ENCODE measurements around the gene USP40. TPM values are rescaled to one million over a fixed set of nuclear protein-coding genes. Genes with fewer than 3 reads are reported as not detected.

USP40 gene
- total and polyA plus RNA-seq, 2 experiments from 2014 or later, result 5.7 to 11.7 TPM

- Histone ChIP-seq H3K4me2 (no peak overlapping the region), H2AFZ (no peak overlapping the region), H3F3A (replicated peaks; ENCODE audit: low read depth) (no peaks in the 10 kb centered on the region), H3K79me2 (replicated peaks; ENCODE audit: insufficient read depth) (no peaks in the 10 kb centered on the region), H3K9me2 (ENCODE audit: insufficient read depth) (no peaks in the 10 kb centered on the region), H3K27me3 (ENCODE audit: insufficient read depth) (no peaks in the 10 kb centered on the region), H3K4me3 (no peak overlapping the region), H3K27ac (ENCODE audit: low read depth) (no peak overlapping the region), H3K36me3 (ENCODE audit: insufficient read depth) (no peaks in the 10 kb centered on the region), H4K20me1 (replicated peaks; ENCODE audit: insufficient read depth) (no peaks in the 10 kb centered on the region), H3K4me1 (ENCODE audit: insufficient read depth) (no peaks in the 10 kb centered on the region)
- ATAC-seq, result peak; percentile 59
- Mint-ChIP-seq H3K9me3 (peaks cover 2% of the 10 kb centered on the region; the same call in 1 of the 3 replicates), H3K4me1 (peaks cover 9% of the 10 kb centered on the region), H3K36me3 (ENCODE audit: low read depth) (peaks cover 20% of the 10 kb centered on the region), H3K27ac (peak overlapping the region; percentile 67), H3K27me3 (ENCODE audit: insufficient read depth, low read depth, poor library complexity) (peaks cover 13% of the 10 kb centered on the region), H3K4me3 (no peak overlapping the region)
- TF ChIP-seq CTCF (conservative IDR thresholded peaks at IDR 0.05; ENCODE audit: low read depth in 2 of 2) (peak; percentile 47 to 54), CREB1 (CRISPR knock-in tag; IDR thresholded peaks at IDR 0.05; ENCODE audit: low read depth) (no peak), ZNF114 (CRISPR knock-in tag; IDR thresholded peaks at IDR 0.05) (no peak)
- peak; percentile 62 for DNase-seq (ENCODE audit: low spot score)
Measured at GRCh38 chr2:233448220-233448559, 118.4 kb downstream of the USP40 start.

DNA sequence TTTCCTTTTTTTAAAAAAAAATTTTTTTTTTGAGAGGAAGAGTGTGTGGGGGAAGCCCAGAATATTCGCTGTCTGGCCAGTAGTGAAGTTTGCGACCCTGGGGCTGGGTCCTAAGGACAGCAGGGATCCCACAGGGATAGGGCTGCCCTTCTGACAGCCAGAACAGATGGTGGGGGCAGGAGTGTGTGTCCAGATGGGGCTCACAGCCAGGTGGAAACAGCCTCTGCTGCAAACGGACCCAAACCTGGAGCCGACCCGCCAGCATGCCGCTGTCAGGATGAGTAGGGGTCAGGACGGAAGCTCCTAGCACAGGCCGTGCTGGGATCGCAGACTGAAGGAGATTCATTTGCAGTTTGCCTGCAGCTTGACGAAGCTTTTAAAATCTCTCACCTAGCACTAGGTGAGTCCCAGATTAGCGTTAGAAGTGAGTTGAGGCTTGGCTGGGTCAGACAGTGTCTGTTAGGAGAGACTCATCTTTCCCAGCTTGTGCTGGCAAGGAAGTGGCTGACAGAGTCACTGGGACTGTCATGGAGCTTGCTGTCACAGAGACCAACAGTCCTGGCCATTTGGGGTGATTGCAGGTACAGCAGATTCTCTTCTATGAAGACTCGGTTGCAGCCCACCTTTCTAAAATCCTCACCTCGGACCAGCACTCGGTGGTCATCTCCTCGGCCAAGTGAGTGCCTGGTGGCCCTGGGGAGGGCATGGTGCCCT, 118.9 kb downstream of the USP40 start:
- Histone ChIP-seq H4K20me1 (replicated peaks; ENCODE audit: insufficient read depth) (no peaks in the 10 kb centered on the region), H3K79me2 (replicated peaks; ENCODE audit: insufficient read depth) (no peaks in the 10 kb centered on the region), H2AFZ (no peak overlapping the region), H3K27ac (ENCODE audit: low read depth) (no peak overlapping the region), H3K4me2 (no peak overlapping the region), H3K36me3 (ENCODE audit: insufficient read depth) (no peaks in the 10 kb centered on the region), H3K9me2 (ENCODE audit: insufficient read depth) (no peaks in the 10 kb centered on the region), H3F3A (replicated peaks; ENCODE audit: low read depth) (no peaks in the 10 kb centered on the region), H3K27me3 (ENCODE audit: insufficient read depth) (no peaks in the 10 kb centered on the region), H3K4me1 (ENCODE audit: insufficient read depth) (no peaks in the 10 kb centered on the region), H3K4me3 (no peak overlapping the region)
- peaks cover 20% of the 10 kb centered on the region for H3K36me3 Mint-ChIP-seq (ENCODE audit: low read depth)
- peaks cover 13% of the 10 kb centered on the region for H3K27me3 Mint-ChIP-seq (ENCODE audit: insufficient read depth, low read depth, poor library complexity)
- no peak overlapping the region for H3K4me3 Mint-ChIP-seq
- DNase-seq (ENCODE audit: low spot score) (no peak), ATAC-seq (no peak)
- H3K4me1 Mint-ChIP-seq, result peaks cover 9% of the 10 kb centered on the region
- TF ChIP-seq STAT1 (IDR thresholded peaks at IDR 0.05; ENCODE audit: unreplicated experiment) (no peak), CREB1 (CRISPR knock-in tag; IDR thresholded peaks at IDR 0.05; ENCODE audit: low read depth) (no peak), ZNF114 (CRISPR knock-in tag; IDR thresholded peaks at IDR 0.05) (no peak), JUNB (IDR thresholded peaks at IDR 0.05; ENCODE audit: unreplicated experiment) (no peak), POLR2AphosphoS5 (IDR thresholded peaks at IDR 0.05; ENCODE audit: low read depth) (no peak)
- peaks cover 2% of the 10 kb centered on the region; the same call in 1 of the 3 replicates for H3K9me3 Mint-ChIP-seq
- H3K27ac Mint-ChIP-seq, result no peak overlapping the region; the same call in 1 of the 2 replicates

DNA sequence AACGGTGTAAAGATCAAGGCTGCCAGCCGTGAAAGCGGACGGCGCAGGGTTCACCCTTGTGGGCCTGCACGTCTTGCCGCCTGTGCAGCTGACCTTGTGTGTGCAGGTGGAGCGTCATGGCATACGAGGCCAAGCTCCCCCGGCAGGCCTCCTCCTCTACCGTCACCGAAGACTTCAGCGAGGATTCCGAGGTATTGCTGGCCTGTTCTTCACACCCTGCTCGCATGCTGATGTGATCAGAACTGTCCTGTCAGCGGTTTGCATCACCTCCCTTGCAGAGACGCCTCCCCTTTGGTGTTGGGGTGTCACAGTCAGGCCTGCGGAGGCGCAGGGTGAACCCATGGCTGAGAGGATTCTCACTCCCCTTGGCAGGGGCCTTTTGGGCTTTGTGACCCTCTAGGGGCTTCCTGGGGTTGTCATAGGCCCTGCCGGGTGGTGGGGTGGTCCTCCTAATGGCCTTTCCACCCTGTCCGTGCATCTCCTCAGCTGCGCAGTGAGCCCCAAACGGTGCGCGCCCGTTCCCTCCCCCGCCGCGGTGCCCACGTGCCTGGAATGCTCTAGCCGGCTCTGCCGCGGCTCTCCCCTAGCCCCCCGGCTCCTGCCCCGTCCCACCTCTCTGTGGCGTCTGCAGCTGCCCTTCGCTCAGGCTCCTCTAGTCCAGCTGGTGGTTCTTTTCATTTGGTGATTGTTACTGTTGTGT, 119.8 kb downstream of the USP40 start:
- Mint-ChIP-seq H3K36me3 (ENCODE audit: low read depth) (peaks cover 16% of the 10 kb centered on the region), H3K4me3 (no peak overlapping the region), H3K27me3 (ENCODE audit: insufficient read depth, low read depth, poor library complexity) (peaks cover 16% of the 10 kb centered on the region), H3K27ac (no peak overlapping the region), H3K9me3 (peaks cover 2% of the 10 kb centered on the region; the same call in 1 of the 3 replicates), H3K4me1 (peaks cover 9% of the 10 kb centered on the region)
- no peaks in the 10 kb centered on the region for H3K4me1 ChIP-seq (ENCODE audit: insufficient read depth)
- no peak for TF ChIP-seq ZNF114 (CRISPR knock-in tag; IDR thresholded peaks at IDR 0.05)
- H3K9me2 ChIP-seq (ENCODE audit: insufficient read depth), result no peaks in the 10 kb centered on the region
- no peaks in the 10 kb centered on the region for H4K20me1 ChIP-seq (replicated peaks; ENCODE audit: insufficient read depth)
- no peak overlapping the region for H3K4me2 ChIP-seq
- H3K36me3 ChIP-seq (ENCODE audit: insufficient read depth), result no peaks in the 10 kb centered on the region
- H3K27ac ChIP-seq (ENCODE audit: low read depth), result no peak overlapping the region
- DNase-seq (ENCODE audit: low spot score), result no peak
- no peak overlapping the region for H2AFZ ChIP-seq
- ATAC-seq, result no peak
- no peak overlapping the region for H3K4me3 ChIP-seq
- H3K27me3 ChIP-seq (ENCODE audit: insufficient read depth), result no peaks in the 10 kb centered on the region
- no peaks in the 10 kb centered on the region for H3F3A ChIP-seq (replicated peaks; ENCODE audit: low read depth)
- H3K79me2 ChIP-seq (replicated peaks; ENCODE audit: insufficient read depth), result no peaks in the 10 kb centered on the region

All from GM23338 (cell line).